Panc1 (cell line): Measurements from ENCODE around the gene DIMT1.

Source experiments
- POLR2AphosphoS5 ChIP-seq: IDR thresholded peaks from 2 replicates; pipeline ENCODE4 v1.6.1; 2012; ENCODE audit warnings: mild to moderate bottlenecking, low read depth, low read length, moderate library complexity
- REST ChIP-seq, 2 experiments: IDR thresholded peaks; 2 replicates each; pipeline ENCODE4 v1.6.1; 2011 to 2012; ENCODE audit warnings: low read depth in 2 of 2, control low read depth in 1 of 2, low read length in 1 of 2, mild to moderate bottlenecking in 1 of 2, moderate library complexity in 1 of 2; ENCODE audit not compliant: insufficient read depth in 1 of 2
- SIN3A ChIP-seq: IDR thresholded peaks from 2 replicates; pipeline ENCODE4 v1.6.1; 2012; ENCODE audit warnings: low read depth, mild to moderate bottlenecking, low read length, moderate library complexity, borderline replicate concordance; ENCODE audit not compliant: insufficient read depth
- TF ChIP-seq, protein P1 (sequence below): fragments of 450-650 bp; IDR thresholded peaks from 2 replicates; pipeline ENCODE4 v1.5.1; 2017; ENCODE audit warnings: mild to moderate bottlenecking

GRCh38 chr5:62372600-62372999 is 31.1 kb downstream of the DIMT1 start:
- TF ChIP-seq, protein P1, sequence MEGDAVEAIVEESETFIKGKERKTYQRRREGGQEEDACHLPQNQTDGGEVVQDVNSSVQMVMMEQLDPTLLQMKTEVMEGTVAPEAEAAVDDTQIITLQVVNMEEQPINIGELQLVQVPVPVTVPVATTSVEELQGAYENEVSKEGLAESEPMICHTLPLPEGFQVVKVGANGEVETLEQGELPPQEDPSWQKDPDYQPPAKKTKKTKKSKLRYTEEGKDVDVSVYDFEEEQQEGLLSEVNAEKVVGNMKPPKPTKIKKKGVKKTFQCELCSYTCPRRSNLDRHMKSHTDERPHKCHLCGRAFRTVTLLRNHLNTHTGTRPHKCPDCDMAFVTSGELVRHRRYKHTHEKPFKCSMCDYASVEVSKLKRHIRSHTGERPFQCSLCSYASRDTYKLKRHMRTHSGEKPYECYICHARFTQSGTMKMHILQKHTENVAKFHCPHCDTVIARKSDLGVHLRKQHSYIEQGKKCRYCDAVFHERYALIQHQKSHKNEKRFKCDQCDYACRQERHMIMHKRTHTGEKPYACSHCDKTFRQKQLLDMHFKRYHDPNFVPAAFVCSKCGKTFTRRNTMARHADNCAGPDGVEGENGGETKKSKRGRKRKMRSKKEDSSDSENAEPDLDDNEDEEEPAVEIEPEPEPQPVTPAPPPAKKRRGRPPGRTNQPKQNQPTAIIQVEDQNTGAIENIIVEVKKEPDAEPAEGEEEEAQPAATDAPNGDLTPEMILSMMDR: no peak
- TF ChIP-seq REST (IDR thresholded peaks at IDR 0.05; ENCODE audit: insufficient read depth in 1 of 2, low read depth in 2 of 2, low read length in 1 of 2) (no peak), POLR2AphosphoS5 (no peak), SIN3A (no peak)
